ENCODE measurements around the gene FAT1.
A peak's percentile ranks its signal among the peaks of the same experiment; 100 is the strongest.

Gene FAT1

GRCh38 chr4:186647821-186648220 lies 75.8 kb downstream of the FAT1 start:
- in situ Hi-C loops (cut with HindIII; ENCODE audit: low pct_unique_long_range_greater_than_20kb, low sequenced_read_pairs) = no loop called here
- TF ChIP-seq JUND (IDR thresholded peaks at IDR 0.05; ENCODE audit: low read depth) = no peak
- DNase-seq (ENCODE audit: low read depth in 1 of 2, low spot score in 1 of 2) = no peak

GRCh38 chr4:186644737-186645261 lies 78.9 kb downstream of the FAT1 start:
- in situ Hi-C loops (cut with HindIII; ENCODE audit: low pct_unique_long_range_greater_than_20kb, low sequenced_read_pairs) = no loop called here

GRCh38 chr4:186644311-186644638 lies 79.4 kb downstream of the FAT1 start:
- TF ChIP-seq JUND (IDR thresholded peaks at IDR 0.05; ENCODE audit: low read depth) = no peak
- in situ Hi-C loops (cut with HindIII; ENCODE audit: low pct_unique_long_range_greater_than_20kb, low sequenced_read_pairs) = no loop called here
- no peak for DNase-seq (ENCODE audit: low read depth in 1 of 2, low spot score in 1 of 2)

More at GRCh38 chr4:186644737-186645261, 78.9 kb downstream of the FAT1 start:
- no peak for TF ChIP-seq JUND (IDR thresholded peaks at IDR 0.05; ENCODE audit: low read depth)
- DNase-seq (ENCODE audit: low read depth in 1 of 2, low spot score in 1 of 2) = no peak

- no peak for TF ChIP-seq JUND (IDR thresholded peaks at IDR 0.05; ENCODE audit: low read depth)
- no peak for DNase-seq (ENCODE audit: low read depth in 1 of 2, low spot score in 1 of 2)
- in situ Hi-C loops (cut with HindIII; ENCODE audit: low pct_unique_long_range_greater_than_20kb, low sequenced_read_pairs) = no loop called here
Observed at GRCh38 chr4:186643501-186644310, 80.0 kb downstream of the FAT1 start.

- no peak for DNase-seq (ENCODE audit: low read depth in 1 of 2, low spot score in 1 of 2)
- in situ Hi-C loops (cut with HindIII; ENCODE audit: low pct_unique_long_range_greater_than_20kb, low sequenced_read_pairs) = no loop called here
- TF ChIP-seq JUND (IDR thresholded peaks at IDR 0.05; ENCODE audit: low read depth) = no peak
Observed at GRCh38 chr4:186642998-186643397, 80.7 kb downstream of the FAT1 start.

GRCh38 chr4:186642530-186642929 lies 81.1 kb downstream of the FAT1 start:
- TF ChIP-seq JUND (IDR thresholded peaks at IDR 0.05; ENCODE audit: low read depth) = no peak
- in situ Hi-C loops (cut with HindIII; ENCODE audit: low pct_unique_long_range_greater_than_20kb, low sequenced_read_pairs) = no loop called here
- DNase-seq (ENCODE audit: low read depth in 1 of 2, low spot score in 1 of 2) = no peak

- TF ChIP-seq JUND (IDR thresholded peaks at IDR 0.05; ENCODE audit: low read depth) = no peak
Observed at GRCh38 chr4:186634591-186635128, 89.0 kb downstream of the FAT1 start.

GRCh38 chr4:186633844-186634243 lies 89.8 kb downstream of the FAT1 start:
- in situ Hi-C loops (cut with HindIII; ENCODE audit: low pct_unique_long_range_greater_than_20kb, low sequenced_read_pairs) = no loop called here
- TF ChIP-seq JUND (IDR thresholded peaks at IDR 0.05; ENCODE audit: low read depth) = no peak
- DNase-seq (ENCODE audit: low read depth in 1 of 2, low spot score in 1 of 2) = no peak

More at GRCh38 chr4:186634591-186635128, 89.0 kb downstream of the FAT1 start:
- no peak for DNase-seq (ENCODE audit: low read depth in 1 of 2, low spot score in 1 of 2)
- in situ Hi-C loops (cut with HindIII; ENCODE audit: low pct_unique_long_range_greater_than_20kb, low sequenced_read_pairs) = no loop called here

GRCh38 chr4:186630128-186630527 lies 93.5 kb downstream of the FAT1 start:
- no peak for TF ChIP-seq JUND (IDR thresholded peaks at IDR 0.05; ENCODE audit: low read depth)
- in situ Hi-C loops (cut with HindIII; ENCODE audit: low pct_unique_long_range_greater_than_20kb, low sequenced_read_pairs) = no loop called here
- no peak for DNase-seq (ENCODE audit: low read depth in 1 of 2, low spot score in 1 of 2)

- in situ Hi-C loops (cut with HindIII; ENCODE audit: low pct_unique_long_range_greater_than_20kb, low sequenced_read_pairs) = no loop called here
- DNase-seq (ENCODE audit: low read depth in 1 of 2, low spot score in 1 of 2) = no peak
- no peak for TF ChIP-seq JUND (IDR thresholded peaks at IDR 0.05; ENCODE audit: low read depth)
Observed at GRCh38 chr4:186628058-186628711, 95.5 kb downstream of the FAT1 start.

GRCh38 chr4:186627226-186627865 lies 96.3 kb downstream of the FAT1 start:
- in situ Hi-C loops (cut with HindIII; ENCODE audit: low pct_unique_long_range_greater_than_20kb, low sequenced_read_pairs) = no loop called here
- DNase-seq (ENCODE audit: low read depth in 1 of 2, low spot score in 1 of 2) = peak in 1 of 2 experiments; percentile 10
- no peak for TF ChIP-seq JUND (IDR thresholded peaks at IDR 0.05; ENCODE audit: low read depth)

GRCh38 chr4:186624951-186625350 lies 98.7 kb downstream of the FAT1 start:
- no peak for DNase-seq (ENCODE audit: low read depth in 1 of 2, low spot score in 1 of 2)
- in situ Hi-C loops (cut with HindIII; ENCODE audit: low pct_unique_long_range_greater_than_20kb, low sequenced_read_pairs) = no loop called here
- TF ChIP-seq JUND (IDR thresholded peaks at IDR 0.05; ENCODE audit: low read depth) = no peak
